Loucy (cell line): ENCODE measurements around the gene CBLL2.

ENCODE experiments used
- H2AFZ ChIP-seq: fragments of 200-600 bp; sonication (generic); 2 replicates; pipeline ENCODE4 v1.6.0; 2016; ENCODE audit warnings: antibody characterized with exemption, mild to moderate bottlenecking, low read length, moderate library complexity
- H3F3A ChIP-seq: fragments of 200-600 bp; 2 replicates; pipeline ENCODE4 v1.6.0; 2016; ENCODE audit warnings: antibody characterized with exemption, low read depth, mild to moderate bottlenecking
- H3K27me3 ChIP-seq: fragments of 200-600 bp; sonication (generic); 2 replicates; pipeline ENCODE4 v1.6.1; 2014; ENCODE audit warnings: low read length, mild to moderate bottlenecking; ENCODE audit not compliant: insufficient read depth, poor library complexity, severe bottlenecking
- H3K36me3 ChIP-seq: fragments of 200-600 bp; sonication (generic); 2 replicates; pipeline ENCODE4 v1.6.1; 2016; ENCODE audit warnings: low read length; ENCODE audit not compliant: insufficient read depth
- H3K4me1 ChIP-seq: fragments of 200-600 bp; sonication (generic); 2 replicates; pipeline ENCODE4 v1.5.1; 2014; ENCODE audit warnings: low read length, mild to moderate bottlenecking; ENCODE audit not compliant: insufficient read depth, poor library complexity, severe bottlenecking
- H3K4me2 ChIP-seq: fragments of 200-600 bp; sonication (generic); 2 replicates; pipeline ENCODE4 v1.6.0; 2014; ENCODE audit warnings: antibody characterized with exemption, low read length, low read depth, mild to moderate bottlenecking; ENCODE audit not compliant: poor library complexity, severe bottlenecking
- H3K4me3 ChIP-seq: fragments of 200-600 bp; sonication (generic); 2 replicates; pipeline ENCODE4 v1.5.1; 2014; ENCODE audit warnings: low read length, mild to moderate bottlenecking, mixed read lengths; ENCODE audit not compliant: poor library complexity, severe bottlenecking
- H3K79me2 ChIP-seq: fragments of 200-600 bp; sonication (generic); 2 replicates; pipeline ENCODE4 v1.6.1; 2014; ENCODE audit warnings: low read length; ENCODE audit not compliant: insufficient read depth
- H3K9ac ChIP-seq: fragments of 200-600 bp; sonication (generic); 2 replicates; pipeline ENCODE4 v1.6.0; 2014; ENCODE audit warnings: mild to moderate bottlenecking, low read depth, low read length, moderate library complexity; ENCODE audit not compliant: poor library complexity, severe bottlenecking
- H3K9me2 ChIP-seq: fragments of 200-600 bp; sonication (generic); replicated peaks from 2 replicates; pipeline ENCODE4 v1.6.1; 2016; ENCODE audit warnings: low read depth, low read length, mixed read lengths
- H3K9me3 ChIP-seq: fragments of 200-600 bp; sonication (generic); 2 replicates; pipeline ENCODE4 v1.6.1; 2014; ENCODE audit warnings: mild to moderate bottlenecking, antibody characterized with exemption, low read length, low read depth; ENCODE audit not compliant: insufficient read depth
- H4K20me1 ChIP-seq: fragments of 200-600 bp; sonication (generic); 2 replicates; pipeline ENCODE4 v1.6.0; 2014; ENCODE audit warnings: antibody characterized with exemption, low read length, mild to moderate bottlenecking; ENCODE audit not compliant: insufficient read depth, poor library complexity, severe bottlenecking
- CTCF ChIP-seq: fragments of 200-600 bp; sonication (generic); conservative IDR thresholded peaks from 2 replicates; pipeline ENCODE4 v1.5.1; 2014; ENCODE audit warnings: mild to moderate bottlenecking, antibody characterized with exemption, low read length
- EZH2phosphoT487 ChIP-seq: fragments of 200-600 bp; IDR thresholded peaks from 2 replicates; pipeline ENCODE4 v1.6.1; 2018; ENCODE audit warnings: antibody characterized with exemption, mild to moderate bottlenecking, moderate library complexity, borderline replicate concordance

Gene CBLL2

GRCh38 chrX:22314211-22314610 lies 41.5 kb downstream of the CBLL2 start:
- Histone ChIP-seq H3K9me3 (no peaks in the 10 kb centered on the region), H3K36me3 (no peaks in the 10 kb centered on the region), H3F3A (no peaks in the 10 kb centered on the region), H4K20me1 (no peaks in the 10 kb centered on the region), H3K4me1 (no peaks in the 10 kb centered on the region), H2AFZ (no peak overlapping the region), H3K9me2 (no peaks in the 10 kb centered on the region), H3K27me3 (no peaks in the 10 kb centered on the region), H3K79me2 (no peaks in the 10 kb centered on the region), H3K4me3 (no peak overlapping the region), H3K4me2 (no peak overlapping the region), H3K9ac (no peak overlapping the region)
- TF ChIP-seq EZH2phosphoT487 (no peak), CTCF (no peak)

GRCh38 chrX:22314692-22315091 lies 42.0 kb downstream of the CBLL2 start:
- Histone ChIP-seq H4K20me1 (no peaks in the 10 kb centered on the region), H3K4me2 (no peak overlapping the region), H3K27me3 (no peaks in the 10 kb centered on the region), H3K9me2 (no peaks in the 10 kb centered on the region), H3K9ac (no peak overlapping the region), H2AFZ (no peak overlapping the region), H3K36me3 (no peaks in the 10 kb centered on the region), H3K4me3 (no peak overlapping the region), H3K79me2 (no peaks in the 10 kb centered on the region), H3K4me1 (no peaks in the 10 kb centered on the region), H3F3A (no peaks in the 10 kb centered on the region), H3K9me3 (no peaks in the 10 kb centered on the region)
- no peak for TF ChIP-seq CTCF
- no peak for TF ChIP-seq EZH2phosphoT487

GRCh38 chrX:22315151-22315550 lies 42.4 kb downstream of the CBLL2 start:
- H3K4me3 ChIP-seq = no peak overlapping the region
- H3K4me2 ChIP-seq = no peak overlapping the region
- TF ChIP-seq EZH2phosphoT487 (no peak), CTCF (no peak)
- no peaks in the 10 kb centered on the region for H3K9me3 ChIP-seq
- H3K9ac ChIP-seq = no peak overlapping the region
- H3K9me2 ChIP-seq = no peaks in the 10 kb centered on the region
- no peaks in the 10 kb centered on the region for H3K36me3 ChIP-seq
- no peaks in the 10 kb centered on the region for H3F3A ChIP-seq
- H3K27me3 ChIP-seq = no peaks in the 10 kb centered on the region
- H4K20me1 ChIP-seq = no peaks in the 10 kb centered on the region
- H3K79me2 ChIP-seq = no peaks in the 10 kb centered on the region
- no peak overlapping the region for H2AFZ ChIP-seq
- H3K4me1 ChIP-seq = no peaks in the 10 kb centered on the region
